GM23338 (cell line): Measurements from ENCODE around the gene TNFAIP1.

Source experiments
- CTCF ChIP-seq, 2 experiments: fragments of 200-600 bp in 1 of 2; sonication (generic) in 1 of 2; conservative IDR thresholded peaks; 2 replicates each; pipeline versions ENCODE4 v1.5.1 to v1.6.1; 2016 to 2017; ENCODE audit warnings: antibody characterized with exemption in 2 of 2, low read depth in 2 of 2, mild to moderate bottlenecking in 2 of 2, moderate library complexity in 1 of 2
- EZH2phosphoT487 ChIP-seq: fragments of 200-600 bp; sonication (generic); IDR thresholded peaks from one replicate; pipeline ENCODE4 v1.8.1; 2018; ENCODE audit warnings: antibody characterized with exemption; ENCODE audit not compliant: unreplicated experiment
- REST ChIP-seq: IDR thresholded peaks from one replicate; pipeline ENCODE4 v1.6.1; 2018; ENCODE audit warnings: antibody characterized with exemption; ENCODE audit not compliant: unreplicated experiment
- STAT1 ChIP-seq: IDR thresholded peaks from one replicate; pipeline ENCODE4 v1.6.1; 2016; ENCODE audit warnings: antibody characterized with exemption; ENCODE audit not compliant: unreplicated experiment

GRCh38 chr17:28348979-28349378 is 13.4 kb downstream of the TNFAIP1 start:
- TF ChIP-seq CTCF (conservative IDR thresholded peaks at IDR 0.05; ENCODE audit: low read depth in 2 of 2) (no peak), STAT1 (no peak), REST (no peak), EZH2phosphoT487 (no peak)
